OCI-LY1 (cell line): Measurements from ENCODE around the gene TRIM26.

ENCODE experiments used
- H2AFZ ChIP-seq: fragments of 200-600 bp; sonication (generic), shearing (Covaris generic); 2 replicates; pipeline ENCODE4 v1.6.0; 2014; ENCODE audit warnings: antibody characterized with exemption, mild to moderate bottlenecking, low read length
- H3F3A ChIP-seq: fragments of 200-600 bp; sonication (generic), shearing (Covaris generic); 2 replicates; pipeline ENCODE4 v1.6.0; 2014; ENCODE audit warnings: mild to moderate bottlenecking, antibody characterized with exemption, low read length, moderate library complexity; ENCODE audit not compliant: insufficient read depth
- H3K27ac ChIP-seq: fragments of 200-600 bp; sonication (generic); 2 replicates; pipeline ENCODE4 v1.5.1; 2014; ENCODE audit warnings: low read length, mixed run types, mild to moderate bottlenecking, low read depth; ENCODE audit not compliant: poor library complexity, severe bottlenecking
- H3K27me3 ChIP-seq: fragments of 200-600 bp; sonication (generic); 2 replicates; pipeline ENCODE4 v1.6.0; 2014; ENCODE audit warnings: antibody characterized with exemption, mild to moderate bottlenecking, low read length, moderate library complexity; ENCODE audit not compliant: insufficient read depth
- H3K36me3 ChIP-seq: fragments of 200-600 bp; sonication (generic); 2 replicates; pipeline ENCODE4 v1.6.1; 2014; ENCODE audit warnings: mild to moderate bottlenecking, antibody characterized with exemption, low read length, moderate library complexity, mixed read lengths; ENCODE audit not compliant: insufficient read depth
- H3K4me1 ChIP-seq: fragments of 200-600 bp; sonication (generic); 2 replicates; pipeline ENCODE4 v1.5.1; 2014; ENCODE audit warnings: mild to moderate bottlenecking, low read length, moderate library complexity; ENCODE audit not compliant: insufficient read depth, severe bottlenecking
- H3K4me2 ChIP-seq: fragments of 200-600 bp; sonication (generic), shearing (Covaris generic); 2 replicates; pipeline ENCODE4 v1.6.1; 2014; ENCODE audit warnings: low read length
- H3K4me3 ChIP-seq: fragments of 200-600 bp; sonication (generic); 2 replicates; pipeline ENCODE4 v1.5.1; 2014; ENCODE audit warnings: low read length, low read depth, mild to moderate bottlenecking, mixed read lengths; ENCODE audit not compliant: poor library complexity, severe bottlenecking
- H3K79me2 ChIP-seq: fragments of 200-600 bp; shearing (Covaris generic); 2 replicates; pipeline ENCODE4 v1.6.1; 2016; ENCODE audit warnings: mixed run types, low read length, mixed read lengths; ENCODE audit not compliant: insufficient read depth
- H3K9ac ChIP-seq: fragments of 200-600 bp; sonication (generic), shearing (Covaris generic); 2 replicates; pipeline ENCODE4 v1.6.1; 2014; ENCODE audit warnings: mild to moderate bottlenecking, low read length, mixed read lengths
- H3K9me2 ChIP-seq: fragments of 200-600 bp; sonication (generic), shearing (Covaris generic); 2 replicates; pipeline ENCODE4 v1.6.1; 2014; ENCODE audit warnings: low read depth, mild to moderate bottlenecking, low read length, mixed read lengths
- H3K9me3 ChIP-seq: fragments of 200-600 bp; shearing (Covaris generic); 2 replicates; pipeline ENCODE4 v1.6.1; 2014; ENCODE audit warnings: low read length, mixed read lengths
- H4K20me1 ChIP-seq: fragments of 200-600 bp; sonication (generic), shearing (Covaris generic); 2 replicates; pipeline ENCODE4 v1.6.0; 2016; ENCODE audit warnings: mild to moderate bottlenecking, low read length; ENCODE audit not compliant: insufficient read depth
- EZH2 ChIP-seq: fragments of 200-600 bp; sonication (generic), shearing (Covaris generic); IDR thresholded peaks from 2 replicates; pipeline ENCODE4 v1.8.0; 2017; ENCODE audit warnings: borderline replicate concordance, mixed run types, mild to moderate bottlenecking, antibody characterized with exemption, low read length, moderate library complexity, mixed read lengths
- TF ChIP-seq, protein P1 (sequence below): fragments of 200-600 bp; sonication (generic), shearing (Covaris generic); IDR thresholded peaks from 2 replicates; pipeline ENCODE4 v1.5.1; 2017; ENCODE audit warnings: mild to moderate bottlenecking, antibody characterized with exemption, low read length, moderate library complexity, mixed read lengths

Gene TRIM26

DNA sequence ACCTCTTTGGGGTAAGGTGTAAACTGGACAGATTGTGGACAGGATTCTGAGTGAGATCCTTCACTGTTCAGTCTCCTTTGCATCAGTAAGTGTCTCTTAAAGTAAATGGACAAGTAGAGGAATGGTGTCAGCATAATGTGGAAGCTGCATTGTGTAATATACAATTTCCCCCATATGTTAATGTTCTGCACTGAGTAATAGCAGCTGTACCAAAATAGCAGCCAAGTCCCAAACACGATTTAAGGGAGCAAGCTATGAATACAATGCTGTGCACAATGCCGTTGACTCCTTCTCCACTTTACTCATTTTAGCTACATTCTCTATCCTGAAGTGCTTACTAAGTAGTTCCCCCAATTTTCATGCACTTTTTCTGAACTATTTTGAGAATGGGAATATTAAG, 21.1 kb upstream of the TRIM26 start:
- no peaks in the 10 kb centered on the region for H3K36me3 ChIP-seq
- H3K9ac ChIP-seq: no peak overlapping the region
- H3K4me2 ChIP-seq: no peak overlapping the region
- no peaks in the 10 kb centered on the region for H4K20me1 ChIP-seq
- H3K9me2 ChIP-seq: no peaks in the 10 kb centered on the region
- H3K27ac ChIP-seq: no peak overlapping the region
- TF ChIP-seq, protein P1, sequence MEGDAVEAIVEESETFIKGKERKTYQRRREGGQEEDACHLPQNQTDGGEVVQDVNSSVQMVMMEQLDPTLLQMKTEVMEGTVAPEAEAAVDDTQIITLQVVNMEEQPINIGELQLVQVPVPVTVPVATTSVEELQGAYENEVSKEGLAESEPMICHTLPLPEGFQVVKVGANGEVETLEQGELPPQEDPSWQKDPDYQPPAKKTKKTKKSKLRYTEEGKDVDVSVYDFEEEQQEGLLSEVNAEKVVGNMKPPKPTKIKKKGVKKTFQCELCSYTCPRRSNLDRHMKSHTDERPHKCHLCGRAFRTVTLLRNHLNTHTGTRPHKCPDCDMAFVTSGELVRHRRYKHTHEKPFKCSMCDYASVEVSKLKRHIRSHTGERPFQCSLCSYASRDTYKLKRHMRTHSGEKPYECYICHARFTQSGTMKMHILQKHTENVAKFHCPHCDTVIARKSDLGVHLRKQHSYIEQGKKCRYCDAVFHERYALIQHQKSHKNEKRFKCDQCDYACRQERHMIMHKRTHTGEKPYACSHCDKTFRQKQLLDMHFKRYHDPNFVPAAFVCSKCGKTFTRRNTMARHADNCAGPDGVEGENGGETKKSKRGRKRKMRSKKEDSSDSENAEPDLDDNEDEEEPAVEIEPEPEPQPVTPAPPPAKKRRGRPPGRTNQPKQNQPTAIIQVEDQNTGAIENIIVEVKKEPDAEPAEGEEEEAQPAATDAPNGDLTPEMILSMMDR: no peak
- TF ChIP-seq EZH2: no peak
- H3K4me3 ChIP-seq: no peak overlapping the region
- no peaks in the 10 kb centered on the region for H3K27me3 ChIP-seq
- H3F3A ChIP-seq: no peaks in the 10 kb centered on the region
- H3K4me1 ChIP-seq: no peaks in the 10 kb centered on the region
- no peak overlapping the region for H2AFZ ChIP-seq
- H3K9me3 ChIP-seq: no peaks in the 10 kb centered on the region
- no peaks in the 10 kb centered on the region for H3K79me2 ChIP-seq

- H3K27me3 ChIP-seq: no peaks in the 10 kb centered on the region
Measured at GRCh38 chr6:30231067-30231466, 17.9 kb upstream of the TRIM26 start.

DNA sequence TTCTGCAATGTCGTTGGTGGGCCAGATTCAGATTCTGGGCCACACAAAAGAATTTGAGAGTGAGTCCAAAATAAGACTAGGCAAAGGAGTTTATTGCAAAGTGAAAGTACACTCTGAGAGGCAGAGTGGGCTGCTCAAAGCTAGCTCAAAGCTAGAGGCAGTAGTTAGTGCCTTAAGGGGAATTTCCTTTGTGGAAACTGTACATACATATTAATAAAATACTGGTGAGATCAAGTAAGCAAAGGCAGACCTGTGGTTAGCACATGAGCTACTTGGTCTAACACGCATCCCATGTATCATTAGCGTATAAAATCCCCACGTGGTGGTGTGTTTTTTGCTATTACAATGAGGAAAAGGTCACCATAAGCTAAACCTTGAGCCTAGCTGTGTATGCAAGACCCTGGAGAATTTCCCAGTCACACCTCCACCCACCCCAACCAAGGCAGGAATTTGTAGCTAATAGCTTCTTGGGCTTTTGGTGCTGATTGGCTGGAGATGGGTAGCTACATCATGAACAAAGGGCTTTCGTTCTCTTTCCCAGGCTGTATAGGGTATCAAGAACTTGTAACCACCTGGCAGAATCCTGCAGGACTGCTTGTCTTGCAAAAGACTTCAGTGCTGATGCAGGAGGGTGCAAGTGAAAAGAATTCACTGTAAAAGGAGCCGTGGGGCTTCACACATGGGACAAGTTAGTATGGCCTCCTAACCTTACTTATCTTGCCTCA, 14.7 kb upstream of the TRIM26 start:
- peaks cover 1% of the 10 kb centered on the region for H3K9me3 ChIP-seq
- H3K79me2 ChIP-seq: no peaks in the 10 kb centered on the region
- H3K27ac ChIP-seq: no peak overlapping the region
- H3K27me3 ChIP-seq: no peaks in the 10 kb centered on the region
- H3K36me3 ChIP-seq: no peaks in the 10 kb centered on the region; the same call in 1 of the 2 replicates
- no peak overlapping the region; the same call in 1 of the 2 replicates for H3K4me2 ChIP-seq
- no peaks in the 10 kb centered on the region for H3K4me1 ChIP-seq
- no peak overlapping the region for H3K4me3 ChIP-seq
- no peaks in the 10 kb centered on the region for H3K9me2 ChIP-seq
- no peak overlapping the region for H3K9ac ChIP-seq
- no peak overlapping the region for H2AFZ ChIP-seq
- no peak for TF ChIP-seq EZH2
- TF ChIP-seq, protein P1: no peak
- H4K20me1 ChIP-seq: no peaks in the 10 kb centered on the region
- H3F3A ChIP-seq: no peaks in the 10 kb centered on the region

More at GRCh38 chr6:30231067-30231466, 17.9 kb upstream of the TRIM26 start:
- Histone ChIP-seq H3K27ac (no peak overlapping the region), H3F3A (no peaks in the 10 kb centered on the region), H3K4me1 (no peaks in the 10 kb centered on the region), H3K9ac (no peak overlapping the region), H3K36me3 (no peaks in the 10 kb centered on the region; the same call in 1 of the 2 replicates), H3K9me3 (no peaks in the 10 kb centered on the region), H3K79me2 (no peaks in the 10 kb centered on the region), H2AFZ (no peak overlapping the region), H3K4me2 (no peak overlapping the region), H3K9me2 (no peaks in the 10 kb centered on the region), H4K20me1 (no peaks in the 10 kb centered on the region), H3K4me3 (no peak overlapping the region)
- no peak for TF ChIP-seq EZH2
- TF ChIP-seq, protein P1: no peak
